Neural cell (in vitro differentiated cells): Measurements from ENCODE around the gene DISP2.

ENCODE experiments used
- CTCF ChIP-seq: fragments of 450-650 bp; IDR thresholded peaks from 2 replicates; pipeline ENCODE4 v1.5.1; 2014; ENCODE audit warnings: antibody characterized with exemption, mild to moderate bottlenecking, moderate library complexity; ENCODE audit not compliant: poor library complexity, severe bottlenecking
- EZH2 ChIP-seq: fragments of 200-600, 300-800 bp; shearing (Covaris generic), sonication (generic); IDR thresholded peaks from 2 replicates; pipeline ENCODE4 v1.6.1; 2014; ENCODE audit warnings: antibody characterized with exemption, low read length, borderline replicate concordance, mild to moderate bottlenecking; ENCODE audit not compliant: insufficient read depth, poor library complexity, severe bottlenecking
- MXI1 ChIP-seq: fragments of 450-650 bp; conservative IDR thresholded peaks from 2 replicates; pipeline ENCODE4 v1.6.1; 2014; ENCODE audit warnings: antibody characterized with exemption, mild to moderate bottlenecking; ENCODE audit not compliant: poor library complexity, severe bottlenecking

- TF ChIP-seq MXI1 = no peak
- no peak for TF ChIP-seq EZH2
- TF ChIP-seq CTCF = no peak
Measured at GRCh38 chr15:40377606-40378005, 19.6 kb downstream of the DISP2 start.
